ENCODE results near the gene MLF2.
"Not testable (repeated sequence)": the region's sequence is repeated elsewhere in the genome, so short reads cannot be mapped to it uniquely, and the experiment has no call there.

Gene MLF2

DNA sequence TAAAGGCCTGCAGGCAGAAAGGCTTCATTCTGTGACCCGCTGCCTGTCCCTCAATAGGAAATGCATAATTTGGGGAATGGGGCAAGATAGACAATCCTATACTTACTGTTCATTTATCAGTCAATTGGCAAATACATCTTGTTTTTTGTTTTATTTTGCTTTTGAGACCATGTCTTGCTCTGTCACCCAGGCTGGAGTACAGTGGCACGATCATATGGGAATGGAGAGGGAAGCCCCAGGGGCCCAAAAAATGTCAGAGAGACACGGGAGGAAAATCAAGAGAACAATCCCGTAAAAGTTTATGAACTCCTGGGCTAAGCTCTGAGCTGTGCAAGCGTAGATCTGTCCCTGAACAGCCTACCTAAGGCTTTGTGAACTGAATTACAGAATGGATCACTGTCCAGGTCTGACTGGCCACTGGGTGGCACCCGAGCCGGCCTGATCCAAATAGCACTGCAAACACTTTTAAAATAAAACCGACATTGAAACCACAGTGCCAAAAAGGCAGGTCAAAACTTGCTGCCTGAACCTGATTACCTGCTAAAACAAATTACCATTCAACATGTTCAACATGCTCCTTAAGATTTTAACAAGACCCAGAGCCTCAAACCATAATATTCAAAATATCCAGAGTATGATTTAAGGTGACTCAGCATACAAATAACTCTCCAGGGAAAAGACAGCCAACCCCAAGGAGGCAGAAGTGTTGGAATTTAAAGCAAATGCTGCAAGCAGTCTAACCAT, 17.3 kb downstream of the MLF2 start:
- DNase-seq (ENCODE audit: low read depth in 2 of 3, low spot score in 1 of 3): peak in 1 of 3 donors; percentile 29

DNA sequence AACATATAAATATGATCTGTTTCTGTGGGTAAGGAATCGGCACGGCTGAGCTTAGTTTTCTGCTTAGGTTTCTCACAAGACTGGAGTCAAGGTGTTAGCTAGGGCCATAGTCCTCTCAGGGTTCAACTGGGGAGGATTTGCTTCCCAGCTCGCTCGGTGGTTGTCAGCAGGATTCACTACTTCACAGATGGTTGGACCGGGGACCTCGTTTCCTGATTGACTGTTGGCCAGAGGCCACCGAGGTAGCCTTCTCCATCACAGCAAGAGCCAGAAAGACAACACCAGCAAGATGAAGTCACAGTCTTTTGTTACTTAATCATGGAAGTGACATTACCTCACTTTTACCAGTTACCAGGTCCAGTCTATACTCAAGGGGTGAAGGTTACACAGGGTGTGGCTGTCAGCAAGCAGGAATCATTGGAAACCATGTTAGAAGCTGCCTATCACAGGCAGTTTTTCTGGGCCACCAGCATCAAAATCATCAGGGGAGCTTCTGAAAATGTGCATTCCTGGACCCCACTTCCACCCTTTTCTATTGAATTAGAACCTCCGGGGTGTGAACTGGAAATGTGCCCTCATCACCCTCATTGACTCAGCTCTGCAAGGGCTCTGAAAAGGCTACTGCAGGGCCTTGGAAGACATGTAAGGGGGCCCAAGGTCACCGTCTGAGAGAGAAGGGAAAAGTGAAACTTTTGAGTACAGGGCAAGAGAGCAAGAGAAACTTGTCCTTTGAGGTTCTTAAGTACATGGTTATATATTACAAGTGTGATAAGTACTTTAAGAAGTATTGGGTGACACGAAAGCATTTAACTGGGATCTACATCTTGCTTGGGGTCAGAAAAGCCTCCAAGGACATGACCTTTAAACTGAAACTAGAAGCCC, 18.2 kb downstream of the MLF2 start:
- no peak for DNase-seq (ENCODE audit: low read depth in 2 of 3, low spot score in 1 of 3)

DNA sequence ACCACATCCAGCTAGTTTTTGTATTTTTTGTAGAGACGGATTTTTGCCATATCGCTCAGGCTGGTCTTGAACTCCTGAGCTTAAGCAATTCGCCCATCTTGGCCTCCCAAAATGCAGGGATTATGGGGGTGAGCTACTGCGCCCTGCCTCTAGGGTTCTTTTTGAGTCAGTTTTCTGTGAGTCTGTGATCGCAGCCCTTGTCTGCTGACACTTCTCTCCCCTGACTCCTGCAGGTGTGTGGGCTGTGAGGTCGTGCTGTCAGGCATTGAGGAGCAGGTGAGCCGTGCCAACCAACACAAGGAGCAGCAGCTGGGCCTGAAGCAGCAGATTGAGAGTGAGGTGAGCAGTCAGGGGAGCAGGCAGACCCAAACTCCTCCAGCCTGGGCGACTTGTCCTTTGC, 22.8 kb downstream of the MLF2 start:
- DNase-seq (ENCODE audit: low read depth in 2 of 3, low spot score in 1 of 3): no peak

DNA sequence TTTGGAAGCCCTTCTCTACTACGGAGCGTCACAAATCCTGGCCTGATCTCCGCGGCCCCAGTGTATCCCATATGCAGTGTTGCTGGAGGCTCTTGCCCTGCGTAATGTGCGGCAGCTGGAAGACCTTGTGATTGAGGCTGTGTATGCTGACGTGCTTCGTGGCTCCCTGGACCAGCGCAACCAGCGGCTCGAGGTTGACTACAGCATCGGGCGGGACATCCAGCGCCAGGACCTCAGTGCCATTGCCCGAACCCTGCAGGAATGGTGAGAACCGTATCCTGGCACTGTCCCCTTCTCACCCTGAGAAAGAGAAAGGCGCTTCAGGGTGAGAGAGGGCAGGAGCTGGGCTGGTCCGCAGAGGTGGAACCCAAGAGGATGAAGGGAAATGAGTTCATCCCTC, 23.8 kb downstream of the MLF2 start:
- no peak for DNase-seq (ENCODE audit: low read depth in 2 of 3, low spot score in 1 of 3)

DNA sequence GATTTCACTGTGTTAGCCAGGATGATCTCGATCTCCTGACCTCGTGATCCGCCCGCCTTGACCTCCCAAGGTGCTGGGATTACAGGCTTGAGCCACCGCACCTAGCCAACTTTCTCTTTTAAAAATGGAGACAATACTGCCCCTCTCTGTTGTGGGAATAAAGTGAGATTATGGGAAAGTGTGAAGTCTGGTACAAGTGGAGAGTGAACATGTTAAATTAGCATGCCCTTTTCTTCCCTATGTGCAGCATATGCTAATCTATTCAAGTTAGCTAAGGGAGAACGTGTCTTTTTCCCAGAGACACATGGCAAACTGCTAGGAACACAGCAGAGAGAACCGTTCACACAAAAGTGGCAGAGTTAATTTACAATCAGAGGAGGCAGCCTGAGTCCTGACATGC, 27.6 kb downstream of the MLF2 start:
- DNase-seq (ENCODE audit: low read depth in 2 of 3, low spot score in 1 of 3): no peak

DNA sequence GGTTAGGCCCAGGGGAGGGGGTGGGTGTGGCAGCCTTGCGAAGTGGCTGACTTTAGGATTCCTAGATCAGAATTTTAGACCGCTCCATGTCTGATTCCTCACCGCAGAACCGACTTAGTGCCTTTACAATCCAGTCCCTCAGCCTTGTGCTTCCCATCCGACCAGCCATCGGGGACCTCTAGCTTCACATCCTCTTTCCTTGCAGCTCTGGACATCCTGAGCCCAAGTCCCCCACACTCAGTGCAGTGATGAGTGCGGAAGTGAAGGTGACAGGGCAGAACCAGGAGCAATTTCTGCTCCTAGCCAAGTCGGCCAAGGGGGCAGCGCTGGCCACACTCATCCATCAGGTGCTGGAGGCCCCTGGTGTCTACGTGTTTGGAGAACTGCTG, 28.5 kb downstream of the MLF2 start:
- DNase-seq (ENCODE audit: low read depth in 2 of 3, low spot score in 1 of 3): no peak

DNA sequence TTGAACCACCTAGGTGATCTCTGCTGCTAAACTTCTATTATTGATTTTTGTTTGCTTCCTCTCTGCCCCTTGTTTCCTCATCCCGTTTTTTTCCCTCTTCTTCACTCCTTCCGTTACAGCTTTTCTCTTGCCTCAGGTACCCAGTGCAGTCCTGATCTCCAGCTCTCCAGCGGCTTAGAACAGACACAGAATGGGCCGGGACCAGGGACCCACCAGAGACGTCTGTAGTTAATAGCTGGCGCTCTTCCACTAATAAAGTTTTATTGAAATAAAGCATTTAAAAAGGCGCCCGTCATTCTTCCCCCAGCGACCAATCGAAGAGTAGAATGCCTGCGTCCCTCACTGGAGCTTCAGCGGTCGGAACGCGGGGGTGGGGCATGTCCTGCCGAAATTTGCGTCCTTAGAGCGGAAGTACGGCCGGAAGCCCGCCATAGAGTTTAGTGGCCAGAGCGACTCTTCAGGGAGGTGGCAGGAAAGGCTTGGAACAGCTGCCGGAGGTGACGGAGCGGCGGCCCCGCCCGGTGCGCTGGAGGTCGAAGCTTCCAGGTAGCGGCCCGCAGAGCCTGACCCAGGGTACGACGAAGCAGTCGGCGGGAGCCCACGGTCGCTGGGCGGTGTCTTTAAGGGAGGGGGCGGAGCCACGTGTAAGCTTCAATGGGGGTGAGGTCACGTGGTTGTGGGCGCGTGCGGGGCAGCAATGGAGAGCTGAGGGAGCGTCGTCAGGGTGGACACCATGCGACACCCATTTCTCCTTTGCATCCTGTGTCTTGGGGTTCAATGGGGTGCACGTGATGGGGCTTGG, 29.1 kb downstream of the MLF2 start, which contains the start of gene COPS7A:
TSS of gene COPS7A (plus strand) at position 440 of the 802 bp plus-strand sequence. CDS start 611 bp downstream, outside the sequence.
- peak; percentile 91 to 97 (median 97) for DNase-seq (ENCODE audit: low read depth in 2 of 3, low spot score in 1 of 3)

DNA sequence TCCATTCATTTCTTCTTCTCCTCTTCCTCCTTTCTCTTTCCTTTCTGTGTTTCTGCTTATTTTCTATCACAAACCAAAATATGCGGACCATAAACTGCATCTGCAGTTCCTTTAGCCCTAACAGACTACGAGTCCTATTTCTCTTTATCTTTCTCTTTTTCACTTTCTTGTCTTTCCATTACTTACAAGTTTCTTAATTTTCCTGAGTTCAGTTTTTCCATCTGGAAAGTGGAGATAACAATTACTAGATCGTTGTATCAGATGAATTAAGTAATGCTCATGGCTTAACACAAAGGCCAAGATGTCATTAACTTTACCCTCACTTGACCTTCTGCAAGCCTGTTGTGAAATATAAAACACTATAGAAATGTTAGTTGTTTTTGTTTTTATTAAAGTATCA, 30.1 kb downstream of the MLF2 start:
- no peak for DNase-seq (ENCODE audit: low read depth in 2 of 3, low spot score in 1 of 3)

DNA sequence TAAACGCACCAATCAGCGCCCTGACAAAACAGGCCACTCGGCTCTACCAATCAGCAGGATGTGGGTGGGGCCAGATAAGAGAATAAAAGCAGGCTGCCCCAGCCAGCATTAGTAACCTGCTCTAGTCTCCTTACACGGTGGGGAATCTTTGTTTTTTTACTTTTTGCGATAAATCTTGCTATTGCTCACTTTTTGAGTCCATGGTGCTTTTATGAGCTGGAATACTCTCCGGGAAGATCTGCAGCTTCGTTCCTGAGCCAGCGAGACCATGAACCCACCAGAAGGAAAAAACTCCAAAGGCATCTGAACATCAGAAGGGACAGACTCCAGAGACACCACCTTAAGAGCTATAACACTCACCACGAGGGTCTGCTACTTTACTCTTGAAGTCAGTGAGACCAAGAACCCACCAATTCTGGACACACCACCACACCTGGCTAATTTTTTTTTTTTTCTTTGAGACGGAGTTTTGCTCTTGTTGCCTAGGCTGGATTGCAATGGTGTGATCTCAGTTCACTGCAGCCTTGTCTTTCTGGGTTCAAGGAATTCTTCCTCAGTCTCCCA, 36.0 kb downstream of the MLF2 start:
- DNase-seq (ENCODE audit: low read depth in 2 of 3, low spot score in 1 of 3): no peak

DNA sequence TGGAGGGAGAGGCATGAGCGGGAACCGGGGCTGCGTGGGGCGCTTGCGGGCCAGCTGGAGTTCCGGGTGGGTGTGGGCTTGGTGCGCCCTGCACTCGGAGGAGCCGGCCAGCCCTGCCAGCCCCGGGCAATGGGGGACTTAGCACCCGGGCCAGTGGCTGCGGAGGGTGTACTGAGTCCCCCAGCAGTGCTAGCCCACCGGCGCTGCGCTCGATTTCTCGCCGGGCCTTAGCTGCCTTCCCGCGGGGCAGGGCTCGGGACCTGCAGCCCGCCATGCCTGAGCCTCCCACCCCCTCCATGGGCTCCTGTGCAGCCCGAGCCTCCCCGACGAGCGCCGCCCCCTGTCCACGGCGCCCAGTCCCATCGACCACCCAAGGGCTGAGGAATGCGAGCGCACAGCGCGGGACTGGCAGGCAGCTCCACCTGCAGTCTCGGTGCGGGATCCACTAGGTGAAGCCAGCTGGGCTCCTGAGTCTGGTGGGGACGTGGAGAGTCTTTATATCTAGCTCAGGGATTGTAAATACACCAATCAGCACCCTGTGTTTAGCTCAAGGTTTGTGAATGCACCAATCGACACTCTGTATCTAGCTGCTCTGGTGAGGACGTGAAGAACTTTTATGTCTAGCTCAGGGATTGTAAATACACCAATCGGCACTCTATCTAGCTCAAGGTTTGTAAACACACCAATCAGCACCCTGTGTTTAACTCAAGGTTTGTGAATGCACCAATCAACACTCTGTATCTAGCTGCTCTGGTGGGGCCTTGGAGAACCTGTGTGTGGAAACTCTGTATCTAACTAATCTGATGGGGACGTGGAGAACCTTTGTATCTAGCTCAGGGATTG, 36.7 kb downstream of the MLF2 start:
- not testable (repeated sequence) for DNase-seq (ENCODE audit: low read depth in 2 of 3, low spot score in 1 of 3)

DNA sequence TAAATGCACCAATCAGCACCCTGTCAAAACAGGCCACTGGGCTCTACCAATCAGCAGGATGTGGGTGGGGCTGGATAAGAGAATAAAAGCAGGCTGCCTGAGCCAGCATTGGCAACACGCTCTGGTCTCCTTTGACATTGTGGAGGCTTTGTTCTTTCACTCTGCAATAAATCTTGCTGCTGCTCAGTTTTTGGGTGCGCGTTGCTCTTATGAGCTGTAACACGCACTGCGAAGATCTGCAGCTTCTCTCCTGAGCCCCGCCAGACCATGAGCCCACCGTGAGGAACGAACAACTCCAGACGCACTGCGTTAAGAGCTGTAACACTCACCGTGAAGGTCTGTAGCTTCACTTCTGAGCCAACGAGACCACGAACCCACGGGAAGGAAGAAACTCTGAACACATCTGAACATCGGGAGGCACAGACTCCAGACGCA, 44.0 kb downstream of the MLF2 start:
- peak in 1 of 3 donors; percentile 27 for DNase-seq (ENCODE audit: low read depth in 2 of 3, low spot score in 1 of 3)

DNA sequence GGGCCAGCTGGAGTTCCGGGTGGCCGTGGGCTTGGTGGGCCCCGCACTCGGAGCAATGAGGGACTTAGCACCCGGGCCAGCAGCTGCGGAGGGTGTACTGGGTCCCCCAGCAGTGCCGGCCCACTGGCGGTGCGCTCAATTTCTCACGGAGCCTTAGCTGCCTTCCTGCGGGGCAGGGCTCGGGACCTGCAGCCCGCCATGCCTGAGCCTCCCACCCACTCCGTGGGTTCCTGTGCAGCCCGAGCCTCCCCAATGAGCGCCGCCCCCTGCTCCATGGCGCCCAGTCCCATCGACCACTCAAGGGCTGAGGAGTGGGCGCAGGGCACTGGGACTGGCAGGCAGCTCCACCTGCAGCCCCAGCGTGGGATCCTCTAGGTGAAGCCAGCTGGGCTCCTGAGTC, 44.6 kb downstream of the MLF2 start:
- not testable (repeated sequence) for DNase-seq (ENCODE audit: low read depth in 2 of 3, low spot score in 1 of 3)

DNA sequence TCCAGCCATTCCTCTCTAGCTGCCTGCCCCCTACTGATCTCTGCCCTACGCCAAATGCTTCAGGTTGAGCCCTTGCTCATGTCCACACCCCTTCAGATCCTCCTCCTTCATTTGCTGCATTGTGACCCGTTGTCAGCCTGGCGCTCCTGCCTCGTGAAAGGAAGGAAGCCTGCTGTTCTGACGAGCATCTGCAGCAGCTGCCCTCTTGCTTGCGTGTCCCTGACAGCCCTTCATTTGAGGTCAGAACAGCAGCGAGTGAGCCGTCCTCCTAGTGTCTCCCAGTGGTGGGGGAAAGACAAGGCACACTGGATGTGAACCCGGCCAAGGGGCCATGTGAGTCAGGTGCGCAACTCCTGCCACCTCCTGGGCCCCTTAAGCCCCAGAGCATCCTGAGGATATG, 49.3 kb downstream of the MLF2 start:
- DNase-seq (ENCODE audit: low read depth in 2 of 3, low spot score in 1 of 3): no peak

DNA sequence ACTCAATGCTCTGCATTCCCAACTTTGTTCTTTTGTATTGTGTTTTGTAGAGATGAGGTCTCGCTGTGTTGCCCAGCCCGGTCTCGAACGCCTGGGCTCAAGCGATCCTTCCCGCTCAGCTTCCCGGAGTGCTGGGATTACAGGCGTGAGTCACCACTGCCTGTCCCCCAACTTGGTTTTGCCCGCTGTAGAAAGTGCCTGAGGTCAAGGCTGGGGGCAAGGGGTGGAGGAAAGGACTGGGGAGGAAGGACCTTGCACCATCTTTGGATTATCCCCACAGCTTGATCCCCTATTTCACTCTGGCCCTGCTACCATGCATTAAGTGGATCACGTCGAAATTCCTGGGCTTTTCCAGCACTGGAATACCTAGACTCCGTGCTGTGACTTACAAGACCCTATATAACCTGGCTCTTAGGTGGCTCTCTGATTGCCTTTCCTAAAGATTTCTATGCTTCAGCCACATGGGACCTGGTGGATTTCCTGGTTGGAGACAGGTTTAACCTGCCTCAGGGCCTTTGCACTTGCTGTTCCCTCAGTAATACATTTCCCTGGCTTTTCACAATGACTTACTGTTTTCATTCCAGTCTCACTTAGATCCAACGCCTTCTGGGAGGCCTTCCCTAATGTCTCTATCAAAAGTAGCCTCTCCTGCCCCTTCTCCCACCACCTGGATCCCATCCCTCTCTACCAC, 51.7 kb downstream of the MLF2 start:
- no peak for DNase-seq (ENCODE audit: low read depth in 2 of 3, low spot score in 1 of 3)

DNA sequence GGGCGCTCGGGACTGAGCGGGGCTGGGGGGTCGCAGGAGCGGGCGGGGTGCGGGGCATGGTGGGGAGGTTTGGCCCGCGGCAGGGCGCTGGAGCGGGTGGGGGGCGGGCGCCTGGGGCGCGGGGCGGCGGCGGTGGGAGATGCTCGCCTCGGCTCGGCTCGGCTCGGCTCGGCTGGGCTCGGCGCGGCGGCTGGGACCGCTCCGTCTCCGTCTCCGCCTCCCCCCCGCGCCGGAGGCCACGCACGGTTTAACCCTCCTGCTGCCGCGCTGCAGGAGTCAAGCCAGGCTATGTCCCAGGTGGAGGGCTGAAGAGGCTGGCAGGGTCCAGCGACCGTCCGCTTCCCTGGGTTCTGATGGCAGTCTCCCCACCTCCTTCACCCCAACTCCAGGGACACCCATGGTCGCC, 52.3 kb downstream of the MLF2 start, which contains the start of gene PIANP:
TSS of gene PIANP (minus strand) at position 170 of the 406 bp plus-strand sequence. CDS start 2,754 bp downstream, outside the sequence.
- DNase-seq (ENCODE audit: low read depth in 2 of 3, low spot score in 1 of 3): peak in 1 of 3 donors; percentile 28

DNA sequence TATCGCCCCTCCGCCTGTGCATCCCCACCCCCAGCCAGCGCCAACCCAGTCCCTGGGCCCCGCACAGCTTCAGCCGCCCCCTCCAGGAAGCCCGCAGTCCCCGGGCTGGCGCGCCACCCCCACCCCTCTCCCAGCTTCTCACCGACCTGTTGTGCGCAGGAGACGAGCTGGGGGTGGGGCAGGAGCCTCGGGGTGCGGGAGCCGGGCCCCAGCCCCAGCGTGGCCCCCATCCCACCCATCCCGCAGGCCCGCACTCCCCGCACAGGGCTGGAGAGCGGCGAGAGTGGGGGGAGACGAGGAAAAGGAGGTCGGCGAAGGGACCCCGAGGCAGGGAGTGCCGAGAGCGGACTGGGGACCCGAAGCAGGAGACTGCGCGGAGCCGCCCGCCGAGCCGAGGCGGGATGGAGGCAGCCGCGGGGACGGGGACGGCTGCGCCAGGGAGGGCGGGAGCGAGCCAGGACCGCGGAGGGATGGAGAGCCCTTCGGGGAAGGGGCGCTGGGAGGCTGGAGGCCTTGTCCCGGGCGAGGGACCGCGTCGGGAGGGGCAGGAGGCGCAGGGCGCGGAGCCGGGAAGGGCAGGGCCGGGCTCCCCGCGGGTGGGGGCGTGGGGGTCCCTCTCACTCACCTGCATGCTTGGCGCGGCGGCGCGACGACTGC, 52.8 kb downstream of the MLF2 start:
- peak in 1 of 3 donors; percentile 8 for DNase-seq (ENCODE audit: low read depth in 2 of 3, low spot score in 1 of 3)

DNA sequence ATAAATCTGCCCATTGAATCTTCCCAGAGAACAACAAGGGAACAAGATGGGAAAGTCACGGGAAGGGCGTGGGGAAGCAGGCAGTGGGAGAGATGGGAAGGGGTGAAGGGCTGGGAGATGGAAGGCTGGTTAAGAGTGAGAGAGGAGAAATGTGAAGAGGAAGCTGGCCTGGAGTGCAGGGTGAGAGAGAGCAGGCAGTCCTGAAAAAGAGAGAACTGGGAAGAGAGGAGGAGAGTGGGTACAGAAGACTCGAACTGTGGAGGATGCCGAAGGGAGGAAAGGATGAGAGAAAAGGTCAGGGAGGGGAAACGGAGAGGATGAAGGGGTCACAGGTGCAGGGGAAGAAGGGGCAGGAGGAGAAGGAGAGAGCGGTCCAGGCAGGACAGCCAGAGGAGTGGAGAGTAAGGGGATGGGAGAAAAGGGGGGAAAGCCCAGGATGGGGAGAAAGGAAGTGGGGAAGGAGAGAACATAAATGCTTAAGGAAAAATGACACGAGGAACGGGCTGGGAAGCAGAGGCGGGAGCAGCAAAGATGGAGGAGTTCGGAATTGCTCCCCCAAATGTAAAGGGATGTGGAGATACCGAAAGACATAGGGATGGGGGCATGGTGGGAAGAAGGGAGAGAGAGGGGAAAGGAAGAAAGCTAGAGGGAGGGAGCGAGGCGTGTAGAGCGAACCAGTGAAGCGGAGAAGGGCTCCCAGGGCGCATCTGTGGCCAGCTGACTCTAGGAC, 53.5 kb downstream of the MLF2 start:
- no peak for DNase-seq (ENCODE audit: low read depth in 2 of 3, low spot score in 1 of 3)

DNA sequence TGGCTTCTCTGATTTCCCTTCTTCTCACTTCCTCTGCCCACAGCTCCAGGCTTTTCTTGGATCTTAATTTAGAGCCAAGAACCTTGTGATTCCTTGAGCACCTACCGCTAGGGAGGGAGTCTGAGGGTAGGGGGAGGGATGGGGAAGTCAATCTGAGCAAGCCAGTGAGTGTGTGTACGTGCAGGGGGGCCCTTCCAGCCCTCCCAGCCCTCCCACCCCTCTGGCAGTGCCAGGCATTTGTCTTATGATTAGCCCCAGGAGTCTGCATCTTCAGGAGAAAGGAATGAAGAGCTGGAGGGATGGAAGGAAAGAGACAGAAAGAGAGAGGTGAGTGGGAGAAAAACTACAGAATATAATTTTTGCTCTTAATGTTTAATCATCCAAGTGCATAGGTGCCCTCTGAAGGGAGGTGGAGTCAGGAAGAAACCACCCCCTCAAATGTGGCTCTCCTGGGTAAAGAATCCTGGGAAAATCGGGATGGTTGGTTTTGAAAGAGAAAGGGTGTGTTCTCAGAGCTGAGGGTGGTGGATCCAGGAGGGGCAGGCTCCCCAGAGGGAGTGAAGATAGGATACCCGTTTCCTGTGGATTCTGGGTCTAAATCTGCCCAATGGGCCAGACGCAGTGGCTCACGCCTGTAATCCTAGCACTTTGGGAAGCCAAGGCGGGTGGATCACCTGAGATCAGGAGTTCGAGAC, 54.4 kb downstream of the MLF2 start:
- DNase-seq (ENCODE audit: low read depth in 2 of 3, low spot score in 1 of 3): no peak
